HUES6 (cell line): ENCODE data around the gene UBTF.

Experiments used
- H3K27ac ChIP-seq: 2 replicates; pipeline ENCODE4 v1.7.0; 2013; ENCODE audit warnings: low read depth, mild to moderate bottlenecking, low read length, inconsistent platforms
- H3K27me3 ChIP-seq: 2 replicates; pipeline ENCODE4 v1.6.1; 2013; ENCODE audit warnings: low read length; ENCODE audit not compliant: control insufficient read depth, insufficient read depth
- H3K36me3 ChIP-seq: 2 replicates; pipeline ENCODE4 v1.6.1; 2013; ENCODE audit warnings: low read length; ENCODE audit not compliant: control insufficient read depth, insufficient read depth
- H3K4me1 ChIP-seq: 2 replicates; pipeline ENCODE4 v1.6.1; 2013; ENCODE audit warnings: low read length; ENCODE audit not compliant: control insufficient read depth, insufficient read depth
- H3K4me3 ChIP-seq: 2 replicates; pipeline ENCODE4 v1.5.1; 2013; ENCODE audit warnings: low read depth, low read length
- H3K9ac ChIP-seq: one replicate; pipeline ENCODE4 v1.6.1; 2013; ENCODE audit warnings: mild to moderate bottlenecking, low read length
- H3K9me3 ChIP-seq: 2 replicates; pipeline ENCODE4 v1.6.1; 2013; ENCODE audit warnings: low read depth, low read length; ENCODE audit not compliant: control insufficient read depth, insufficient read depth

UBTF gene

DNA sequence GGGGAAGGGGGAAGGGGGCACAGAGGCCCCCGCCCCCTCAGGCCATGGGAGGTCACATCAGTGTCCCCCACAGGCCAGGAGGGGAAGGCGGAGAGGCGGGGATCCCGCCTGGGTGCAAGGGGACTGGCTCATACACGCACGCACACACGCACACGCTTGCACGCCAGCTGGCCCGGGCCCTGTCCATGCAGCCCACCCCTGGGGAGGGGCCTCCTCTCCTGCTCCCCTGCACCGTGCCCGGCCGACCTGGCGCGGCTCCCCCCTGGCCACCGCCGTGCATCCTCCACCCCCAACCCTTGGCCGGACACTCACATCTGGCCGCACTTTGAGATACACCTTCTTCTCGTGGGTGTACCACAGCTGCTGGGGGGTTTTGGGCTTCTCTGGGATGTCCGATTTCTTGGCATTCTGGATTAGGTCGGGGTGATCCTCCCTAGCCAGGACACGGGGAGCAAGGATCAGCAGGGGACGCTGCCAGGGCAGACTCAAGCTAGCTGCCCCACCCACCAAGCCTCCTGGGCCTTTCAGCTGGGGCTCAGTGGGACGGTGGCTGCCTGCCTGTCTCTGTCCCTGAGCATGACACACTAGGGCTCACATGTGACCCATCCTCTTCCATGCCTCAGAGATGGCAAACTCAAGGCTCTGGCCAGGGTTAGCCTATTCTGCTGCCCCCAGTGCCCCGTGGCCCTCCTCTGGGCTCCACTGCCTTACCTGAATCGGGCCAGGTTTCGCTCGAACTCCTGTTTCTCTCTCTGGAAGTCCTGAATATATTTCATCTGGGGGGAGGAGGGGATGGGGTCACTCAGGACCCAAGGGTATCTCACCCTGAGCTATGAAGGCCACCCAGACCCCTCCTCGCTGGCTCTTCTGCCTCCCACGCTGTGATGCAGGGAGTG, 6.7 kb downstream of the UBTF start:
- H3K4me3 ChIP-seq: no peak overlapping the region
- no peaks in the 10 kb centered on the region for H3K9me3 ChIP-seq
- peaks cover 19% of the 10 kb centered on the region for H3K4me1 ChIP-seq
- no peak overlapping the region for H3K9ac ChIP-seq
- H3K36me3 ChIP-seq: peaks cover 86% of the 10 kb centered on the region
- no peaks in the 10 kb centered on the region for H3K27me3 ChIP-seq
- no peak overlapping the region for H3K27ac ChIP-seq

DNA sequence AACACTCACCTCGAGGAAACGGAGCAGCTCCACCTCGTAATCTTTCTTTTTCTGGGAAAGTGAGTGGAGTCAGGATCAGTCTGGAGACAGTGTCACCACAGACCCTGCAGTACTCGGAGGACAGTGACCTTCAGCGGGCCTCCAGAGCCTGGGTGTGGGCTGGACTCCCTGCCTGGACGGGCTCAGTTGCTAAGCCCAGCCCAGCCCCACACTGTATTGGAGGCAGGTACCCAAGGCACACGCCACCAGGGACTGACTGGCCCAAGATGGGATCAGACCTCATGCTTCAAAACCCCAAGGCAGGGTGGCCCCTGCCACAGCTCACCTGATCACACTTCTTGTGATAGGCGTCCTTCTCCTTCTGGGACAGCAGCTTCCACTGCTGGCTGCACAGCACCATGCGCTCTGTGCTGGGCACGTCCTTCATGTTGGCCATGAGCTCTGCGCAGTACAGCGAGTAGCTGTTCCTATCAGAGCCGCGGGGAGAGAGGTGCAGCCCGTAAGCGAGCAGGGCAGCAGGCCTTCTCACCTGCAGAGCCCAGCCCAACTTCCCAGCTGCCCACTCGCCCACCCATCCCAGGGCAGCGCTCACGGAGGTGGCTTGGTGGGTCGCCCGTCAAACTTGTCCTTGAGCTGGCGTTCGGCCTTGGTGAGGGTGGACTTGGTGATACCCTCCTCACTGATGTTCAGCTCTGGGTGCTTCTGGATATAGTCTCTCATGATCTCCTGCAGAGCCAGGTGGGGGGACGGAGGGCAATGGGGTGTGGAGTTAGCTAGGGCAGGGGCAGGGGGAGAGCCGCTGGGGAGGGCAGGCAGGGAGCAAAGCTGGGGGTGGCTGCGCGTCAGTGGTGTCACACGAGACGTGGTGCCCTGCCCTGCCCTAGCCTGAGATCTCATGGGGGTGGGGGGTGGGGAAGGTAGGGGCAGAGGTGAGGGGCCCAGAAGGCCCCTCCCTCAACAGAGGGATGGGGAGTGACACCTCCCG, 7.9 kb downstream of the UBTF start:
- no peak overlapping the region for H3K4me3 ChIP-seq
- H3K4me1 ChIP-seq: peaks cover 12% of the 10 kb centered on the region
- no peak overlapping the region for H3K9ac ChIP-seq
- no peaks in the 10 kb centered on the region for H3K27me3 ChIP-seq
- no peak overlapping the region for H3K27ac ChIP-seq
- no peaks in the 10 kb centered on the region for H3K9me3 ChIP-seq
- peaks cover 90% of the 10 kb centered on the region for H3K36me3 ChIP-seq

DNA sequence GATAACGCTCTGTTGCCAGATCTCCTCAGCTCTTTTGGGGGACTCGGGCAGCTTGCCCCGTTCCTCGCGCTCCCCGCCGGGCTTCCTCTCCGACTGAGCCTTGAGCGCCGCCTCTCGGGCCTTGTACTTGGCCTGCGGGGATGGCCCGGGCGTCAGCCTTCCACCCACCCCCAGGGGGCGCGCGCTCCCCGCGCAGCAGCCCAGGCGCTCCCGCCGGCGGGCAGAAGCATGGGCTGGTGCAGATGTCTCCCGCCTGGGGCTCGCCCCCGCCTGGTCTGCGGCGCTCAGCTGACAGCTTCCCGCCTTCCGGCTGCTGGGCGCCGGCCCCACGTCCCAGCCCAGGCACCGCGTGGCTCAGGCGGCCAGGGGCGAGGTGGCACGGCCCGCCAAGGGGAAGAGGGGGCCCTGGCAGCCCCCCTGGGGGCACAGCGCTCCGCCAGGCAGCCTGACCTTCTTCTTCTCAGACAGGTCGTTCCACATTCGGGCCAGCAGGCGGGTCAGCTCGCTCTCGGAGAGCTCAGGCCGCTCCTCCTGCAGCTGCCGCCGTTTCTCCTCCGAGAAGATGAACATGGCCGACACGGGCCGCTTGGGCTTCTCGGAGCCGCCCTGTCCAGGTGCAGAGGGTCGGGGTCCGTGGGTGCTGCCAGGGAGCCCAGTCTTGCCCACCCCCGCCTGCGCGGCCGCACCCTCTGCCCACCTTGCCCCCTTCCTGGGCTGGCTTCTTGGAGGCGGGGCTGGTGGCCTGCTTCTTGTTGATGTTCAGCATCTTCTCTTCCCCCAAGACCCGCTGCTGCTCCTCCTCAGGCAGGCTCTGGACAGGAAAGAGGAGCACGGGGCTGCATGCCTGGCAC, 8.9 kb downstream of the UBTF start:
- Histone ChIP-seq H3K27ac (0 out of 2 replicates have a peak overlapping the region, but pooled peaks have one; percentile 28), H3K9ac (peak overlapping the region; percentile 62), H3K9me3 (no peaks in the 10 kb centered on the region), H3K4me3 (no peak overlapping the region), H3K27me3 (no peaks in the 10 kb centered on the region), H3K36me3 (peaks cover 80% of the 10 kb centered on the region), H3K4me1 (peaks cover 12% of the 10 kb centered on the region)

DNA sequence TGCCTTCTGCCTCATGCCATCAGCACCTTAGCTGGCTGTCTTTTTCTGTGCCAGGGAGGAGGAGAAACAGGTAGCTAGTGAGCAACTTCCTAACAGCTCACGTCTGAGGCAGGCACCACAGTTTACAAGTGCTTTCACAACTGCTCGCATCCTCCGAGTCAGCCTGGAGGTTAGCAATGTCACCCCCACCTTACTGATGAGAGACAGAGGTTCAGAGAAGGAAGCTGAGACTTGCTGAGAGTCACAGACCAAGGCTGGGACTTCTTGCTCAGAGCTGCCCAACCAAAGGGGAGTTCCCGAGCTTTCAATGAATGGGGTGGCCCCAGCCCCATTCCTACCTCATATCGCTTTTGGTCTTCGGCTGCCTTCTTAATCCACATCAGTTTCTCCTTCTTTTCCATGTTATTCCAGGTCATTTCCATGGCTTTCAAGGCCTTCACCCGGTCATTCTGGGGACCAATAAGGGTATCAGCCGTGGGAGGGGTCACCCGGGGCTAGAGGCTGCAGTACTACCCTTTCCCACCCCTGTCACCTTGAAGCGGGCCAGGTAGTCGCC, 9.6 kb downstream of the UBTF start:
- Histone ChIP-seq H3K36me3 (peaks cover 73% of the 10 kb centered on the region), H3K27me3 (no peaks in the 10 kb centered on the region), H3K4me1 (peaks cover 12% of the 10 kb centered on the region), H3K9me3 (no peaks in the 10 kb centered on the region), H3K4me3 (no peak overlapping the region), H3K27ac (no peak overlapping the region), H3K9ac (no peak overlapping the region)

DNA sequence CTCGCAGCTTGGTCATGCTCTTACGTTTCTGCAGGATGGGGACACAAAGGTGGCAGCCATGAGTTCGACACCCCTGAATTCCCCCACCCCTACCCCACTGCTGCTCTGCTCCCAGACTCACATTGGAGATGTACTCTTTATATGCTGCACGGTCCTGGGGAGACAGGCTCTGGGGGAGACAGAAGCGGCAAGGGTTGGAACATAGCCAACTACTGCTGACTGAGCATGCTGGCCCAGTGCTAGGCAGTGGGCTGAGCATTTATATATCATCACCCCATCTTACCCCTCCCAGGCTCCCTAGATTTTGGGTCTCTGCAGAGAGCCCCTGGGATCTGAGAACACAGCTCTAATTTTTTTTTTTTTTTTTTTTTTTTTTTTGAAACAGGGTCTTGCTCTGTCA, 11.7 kb downstream of the UBTF start:
- Histone ChIP-seq H3K9ac (no peak overlapping the region), H3K27me3 (no peaks in the 10 kb centered on the region), H3K36me3 (peaks cover 53% of the 10 kb centered on the region), H3K9me3 (no peaks in the 10 kb centered on the region), H3K27ac (no peak overlapping the region), H3K4me1 (peaks cover 19% of the 10 kb centered on the region), H3K4me3 (no peak overlapping the region)

DNA sequence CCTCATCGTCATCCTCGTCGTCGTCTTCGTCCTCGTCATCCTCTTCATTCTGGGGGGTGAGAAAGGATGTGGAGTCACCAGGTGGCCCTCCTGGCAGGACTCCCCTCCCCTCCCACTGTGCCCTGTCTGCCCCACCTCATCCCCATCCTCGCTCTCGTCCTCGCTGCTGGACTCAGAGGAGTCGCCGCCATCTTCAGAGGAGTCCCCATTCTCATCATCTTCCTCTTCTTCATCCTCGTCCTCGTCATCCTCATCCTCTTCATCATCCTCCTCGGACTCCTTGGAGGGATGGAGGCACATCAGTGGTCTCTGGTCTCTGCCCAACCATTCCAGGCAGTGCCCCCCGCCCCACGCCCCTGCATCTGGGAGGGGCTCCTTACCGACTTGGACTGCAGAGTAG, 12.2 kb downstream of the UBTF start:
- H3K9ac ChIP-seq: no peak overlapping the region
- no peak overlapping the region for H3K4me3 ChIP-seq
- H3K27ac ChIP-seq: no peak overlapping the region
- peaks cover 49% of the 10 kb centered on the region for H3K36me3 ChIP-seq
- H3K27me3 ChIP-seq: no peaks in the 10 kb centered on the region
- no peaks in the 10 kb centered on the region for H3K9me3 ChIP-seq
- peaks cover 19% of the 10 kb centered on the region for H3K4me1 ChIP-seq

DNA sequence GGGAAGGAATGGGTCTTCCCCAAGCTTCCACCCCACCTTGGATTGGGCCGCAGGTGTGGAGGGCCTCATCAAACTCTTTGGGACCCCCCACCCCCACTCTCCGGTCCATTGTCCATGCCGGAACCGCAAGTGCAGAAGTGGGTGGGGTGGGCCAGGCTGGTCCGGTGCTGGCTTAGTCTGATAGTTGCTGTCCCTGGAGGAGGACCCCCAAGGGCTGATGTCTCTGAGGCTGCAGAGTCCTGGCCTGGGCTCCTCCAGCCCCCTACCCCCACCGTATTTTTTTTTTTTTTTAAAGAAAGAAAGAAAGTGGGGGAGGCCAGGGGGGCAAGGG, 12.7 kb downstream of the UBTF start:
- H3K4me1 ChIP-seq: peaks cover 19% of the 10 kb centered on the region
- no peak overlapping the region for H3K4me3 ChIP-seq
- H3K27ac ChIP-seq: no peak overlapping the region
- H3K36me3 ChIP-seq: peaks cover 46% of the 10 kb centered on the region
- no peaks in the 10 kb centered on the region for H3K9me3 ChIP-seq
- H3K9ac ChIP-seq: no peak overlapping the region
- H3K27me3 ChIP-seq: no peaks in the 10 kb centered on the region

DNA sequence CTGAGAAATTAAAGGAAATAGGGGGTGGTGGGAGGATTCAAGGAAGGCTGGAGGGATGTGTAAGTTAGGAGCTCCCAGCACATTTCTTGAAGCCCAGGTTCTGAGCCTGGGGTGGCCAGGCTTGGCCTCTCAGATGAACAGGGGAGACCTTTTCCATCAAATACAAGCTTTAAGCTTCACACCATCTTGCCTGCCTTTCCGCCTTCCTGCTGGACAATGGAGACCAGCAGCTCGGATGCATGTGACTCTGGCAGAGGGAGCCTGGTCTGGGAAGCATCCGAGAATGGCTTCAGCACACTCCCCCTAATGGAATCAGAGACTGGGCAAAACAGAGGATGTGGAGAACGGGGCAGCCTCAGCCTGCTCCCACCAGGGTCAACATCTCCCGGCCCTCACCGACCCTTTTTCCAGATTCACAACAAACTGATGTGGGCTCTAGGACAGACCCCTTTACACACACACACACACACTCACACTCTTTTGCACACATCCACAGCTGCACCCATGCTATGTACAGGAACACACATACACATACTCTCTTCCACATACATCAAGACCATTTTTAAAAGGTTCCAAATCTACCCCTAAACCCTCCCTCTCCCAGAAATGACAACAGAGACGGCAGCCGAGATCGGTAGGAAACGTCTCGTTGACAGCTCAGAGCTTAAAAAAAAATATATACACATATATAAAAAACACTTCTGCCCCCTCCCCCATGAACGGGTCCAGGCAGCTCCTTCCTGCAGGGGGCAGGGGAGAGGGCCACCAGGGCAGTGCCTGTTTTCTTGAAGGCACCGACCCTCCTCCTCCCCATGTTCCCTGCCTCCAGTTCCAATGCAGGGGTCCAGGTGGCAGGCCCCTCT, 13.3 kb downstream of the UBTF start:
- H3K36me3 ChIP-seq: peaks cover 40% of the 10 kb centered on the region
- no peak overlapping the region for H3K9ac ChIP-seq

DNA sequence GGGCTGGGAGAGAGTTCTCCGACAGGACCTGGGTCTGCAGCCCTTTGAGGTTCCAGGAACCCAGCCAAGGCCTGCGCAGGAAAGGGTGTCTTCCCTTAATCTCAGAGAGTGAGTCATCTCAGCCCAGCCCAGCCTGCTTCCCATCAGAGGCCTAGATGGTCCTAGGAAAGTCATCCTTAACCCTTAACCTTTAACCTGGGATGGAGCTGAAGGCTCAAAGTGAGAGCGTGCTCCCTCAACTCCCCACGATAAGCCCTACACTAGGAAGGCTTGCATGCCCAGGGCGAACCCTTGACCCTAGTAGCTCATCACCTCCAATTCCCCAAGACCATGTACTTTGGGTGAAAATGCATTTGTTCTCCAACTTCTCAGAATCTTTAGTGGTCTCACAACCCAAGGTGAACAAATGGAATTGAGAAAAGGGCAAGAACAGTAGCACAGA, 15.0 kb downstream of the UBTF start:
- Histone ChIP-seq H3K4me3 (no peak overlapping the region), H3K27ac (no peak overlapping the region), H3K4me1 (peaks cover 11% of the 10 kb centered on the region), H3K27me3 (no peaks in the 10 kb centered on the region), H3K36me3 (peaks cover 28% of the 10 kb centered on the region), H3K9ac (no peak overlapping the region), H3K9me3 (no peaks in the 10 kb centered on the region)

More for the DNA sequence above, 13.3 kb downstream of the UBTF start:
- Histone ChIP-seq H3K27me3 (no peaks in the 10 kb centered on the region), H3K4me3 (no peak overlapping the region), H3K4me1 (peaks cover 14% of the 10 kb centered on the region), H3K9me3 (no peaks in the 10 kb centered on the region), H3K27ac (no peak overlapping the region)
